Activated CD8-positive, alpha-beta memory T cell treated with anti-CD3 and anti-CD28 coated beads for 1 hour (primary cell): ENCODE measurements around the gene FIG4.
"Not testable (repeated sequence)": the region's sequence is repeated elsewhere in the genome, so short reads cannot be mapped to it uniquely, and the experiment has no call there.

Source experiments
- DNase-seq, 2 donors: peaks; one replicate each; pipeline ENCODE4 v3.0.0-alpha.2; 2020; ENCODE audit warnings: low read depth in 1 of 2; ENCODE audit errors: extremely low read depth in 1 of 2

Gene FIG4

DNA sequence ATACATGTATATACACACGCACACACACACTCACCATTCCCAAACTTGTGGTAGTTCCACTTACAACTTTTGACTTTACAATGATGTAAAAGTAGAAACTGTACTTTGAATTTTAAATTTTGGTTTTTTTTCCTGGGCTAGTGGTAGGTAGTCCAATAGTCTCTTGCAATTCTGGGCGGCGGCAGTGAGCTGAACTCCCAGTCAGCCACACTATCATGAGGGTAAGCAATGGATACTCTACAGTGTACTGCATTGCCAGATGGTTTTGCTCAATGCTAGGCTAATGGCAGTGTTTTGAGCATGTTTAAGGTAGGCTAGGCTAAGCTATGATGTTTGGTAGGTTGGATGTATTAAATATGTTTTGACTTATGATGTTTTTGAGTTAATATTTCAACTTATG, 150.8 kb downstream of the FIG4 start:
- no peak for DNase-seq

DNA sequence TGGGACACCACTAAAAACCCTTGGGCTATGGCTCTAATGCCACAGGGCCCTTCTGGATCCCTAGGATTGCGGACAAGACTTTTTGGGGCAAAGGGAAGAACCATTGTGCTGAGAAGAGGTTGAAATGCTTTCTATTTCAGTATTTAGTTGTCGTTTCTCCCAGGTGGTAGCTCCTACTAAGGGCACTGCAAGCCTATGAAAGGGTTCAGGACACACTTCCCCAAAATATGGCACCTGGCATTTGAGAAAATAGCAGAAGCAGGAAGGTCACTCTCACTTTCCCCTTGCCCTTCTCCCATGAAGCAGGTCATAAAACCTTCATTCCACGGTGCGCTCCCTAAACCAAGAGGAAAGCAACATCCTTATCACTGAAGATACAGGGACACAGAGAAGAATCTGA, 161.6 kb downstream of the FIG4 start:
- no peak for DNase-seq

DNA sequence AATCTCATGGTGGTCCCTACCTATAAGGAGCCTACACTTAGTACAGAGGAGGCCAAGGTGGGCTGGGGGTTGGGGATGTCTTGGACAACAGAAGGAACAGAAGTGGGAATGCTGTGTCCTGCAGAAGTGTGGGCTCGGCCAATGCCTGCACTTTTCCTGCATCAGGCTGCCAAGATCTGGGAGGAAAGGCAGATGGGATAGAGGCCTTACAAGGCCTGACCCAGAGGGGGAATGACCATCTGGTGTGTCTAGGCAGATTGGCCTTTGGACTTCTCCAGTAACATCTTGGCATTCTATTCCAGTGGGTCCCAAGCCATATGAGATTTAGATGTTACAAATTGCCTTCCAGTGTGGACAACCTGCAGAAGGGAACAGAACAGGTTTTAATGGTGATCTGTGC, 162.3 kb downstream of the FIG4 start:
- no peak for DNase-seq

- no peak for DNase-seq
Measured at GRCh38 chr6:109853951-109854350, 162.9 kb downstream of the FIG4 start.

- no peak for DNase-seq
Measured at GRCh38 chr6:109854541-109855308, 163.6 kb downstream of the FIG4 start.

DNA sequence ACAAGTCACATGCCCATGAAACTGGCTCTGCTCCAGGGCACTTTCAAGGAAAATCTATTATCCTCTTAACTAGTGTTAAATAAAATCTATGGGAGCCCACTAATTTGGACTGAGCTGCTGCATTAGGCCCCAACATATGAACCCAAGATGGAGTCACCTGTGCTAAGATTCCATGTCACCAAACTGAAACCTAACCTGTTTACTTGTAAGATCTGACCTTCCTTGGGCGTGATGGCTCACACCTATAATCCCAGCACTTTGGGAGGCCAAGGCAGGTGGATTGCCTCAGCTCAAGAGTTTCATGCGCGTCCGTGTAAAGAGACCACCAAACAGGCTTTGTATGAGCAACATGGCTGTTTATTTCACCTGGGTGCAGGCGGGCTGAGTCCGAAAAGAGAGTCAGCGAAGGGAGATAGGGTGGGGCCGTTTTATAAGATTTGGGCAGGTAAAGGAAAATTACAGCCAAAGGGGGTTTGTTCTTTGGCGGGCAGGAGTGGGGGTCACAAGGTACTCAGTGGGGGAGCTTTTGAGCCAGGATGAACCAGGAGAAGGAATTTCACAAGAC, 164.5 kb downstream of the FIG4 start:
- DNase-seq: not testable (repeated sequence)

- DNase-seq: no peak
Measured at GRCh38 chr6:109861946-109862345, 170.8 kb downstream of the FIG4 start.

GRCh38 chr6:109864050-109864449, 173.0 kb downstream of the FIG4 start:
- DNase-seq: no peak

- DNase-seq: no peak
Measured at GRCh38 chr6:109865968-109866367, 174.9 kb downstream of the FIG4 start.

- no peak for DNase-seq
Measured at GRCh38 chr6:109867009-109867969, 176.2 kb downstream of the FIG4 start.

DNA sequence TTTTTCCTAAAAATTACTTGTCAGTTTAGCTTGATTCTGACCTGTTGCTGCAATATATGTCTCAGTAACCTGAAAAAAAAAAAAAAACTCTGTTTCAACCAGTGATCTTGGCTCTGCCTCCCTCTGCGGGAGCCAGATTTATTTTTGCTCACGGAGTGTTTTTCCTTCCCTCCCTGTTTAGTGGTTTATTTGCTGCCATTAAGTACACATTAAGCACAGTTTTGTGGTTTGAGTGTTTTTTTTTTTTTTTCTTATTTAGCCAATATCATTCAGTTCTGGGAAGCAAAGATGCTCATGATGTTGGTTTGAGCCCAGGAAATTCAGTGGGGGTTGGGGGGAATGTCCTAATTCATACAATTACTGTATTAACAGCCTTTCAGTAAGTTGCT, 176.9 kb downstream of the FIG4 start:
- no peak for DNase-seq

GRCh38 chr6:109869398-109870088, 178.4 kb downstream of the FIG4 start:
- not testable (repeated sequence) for DNase-seq

- DNase-seq: no peak
Measured at GRCh38 chr6:109870089-109870410, 179.0 kb downstream of the FIG4 start.

GRCh38 chr6:109872549-109872948, 181.5 kb downstream of the FIG4 start:
- DNase-seq: no peak

GRCh38 chr6:109872968-109873545, 182.0 kb downstream of the FIG4 start:
- no peak for DNase-seq

DNA sequence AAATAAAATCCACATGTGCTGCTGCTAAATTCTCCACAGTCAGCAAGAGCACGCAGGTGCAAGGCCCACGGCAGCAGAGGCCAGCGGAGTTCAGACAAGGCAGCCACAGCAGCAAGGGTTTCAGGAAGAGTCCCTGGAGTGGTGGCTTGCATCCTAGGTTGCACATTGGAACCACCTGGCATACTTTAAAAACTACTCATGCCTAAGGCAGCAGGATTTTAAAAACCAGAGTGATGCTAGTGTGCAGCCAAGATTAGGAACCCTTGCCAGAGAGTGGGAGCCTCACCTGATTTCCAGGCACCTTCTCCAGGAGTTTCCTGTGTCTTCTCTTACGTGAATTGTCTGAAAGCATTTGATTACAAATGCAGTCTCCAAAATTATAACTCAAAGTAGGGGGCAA, 183.0 kb downstream of the FIG4 start:
- DNase-seq: no peak

DNA sequence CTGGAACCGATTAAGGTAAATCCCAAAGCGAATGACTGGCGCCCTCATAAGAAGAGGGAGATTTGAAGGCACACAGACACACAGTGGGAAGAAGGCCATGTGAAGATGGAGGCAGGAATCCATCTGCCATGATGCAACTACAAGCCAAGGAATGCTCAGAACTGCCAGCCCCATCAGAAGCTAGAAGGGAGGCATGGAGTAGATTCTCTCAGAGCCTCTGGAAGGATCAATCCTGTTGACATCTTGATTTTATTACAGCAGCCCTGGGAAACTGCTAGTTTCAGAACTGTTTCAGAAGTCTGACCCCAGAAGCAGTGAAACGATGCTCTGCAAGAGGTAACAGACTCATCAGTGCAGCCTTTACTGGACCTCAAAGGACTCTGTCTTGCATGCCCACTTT, 183.5 kb downstream of the FIG4 start:
- DNase-seq: no peak
